A549 treated with GW870086 at 1 μM for 4 hours (cell line): ENCODE results near the gene HELZ2. TPM values are rescaled to one million over a fixed set of nuclear protein-coding genes. Genes with fewer than 3 reads are reported as not detected.

Source experiments
- total RNA-seq: library from RNA; stranded (reverse); fragments of 200-300 nt; extraction: Qiagen RNA extraction; gene quantifications from 5 replicates; pipeline ENCODE4 v1.2.3, GENCODE V29; 2022; ENCODE audit warnings: low read depth

Gene HELZ2, protein sequence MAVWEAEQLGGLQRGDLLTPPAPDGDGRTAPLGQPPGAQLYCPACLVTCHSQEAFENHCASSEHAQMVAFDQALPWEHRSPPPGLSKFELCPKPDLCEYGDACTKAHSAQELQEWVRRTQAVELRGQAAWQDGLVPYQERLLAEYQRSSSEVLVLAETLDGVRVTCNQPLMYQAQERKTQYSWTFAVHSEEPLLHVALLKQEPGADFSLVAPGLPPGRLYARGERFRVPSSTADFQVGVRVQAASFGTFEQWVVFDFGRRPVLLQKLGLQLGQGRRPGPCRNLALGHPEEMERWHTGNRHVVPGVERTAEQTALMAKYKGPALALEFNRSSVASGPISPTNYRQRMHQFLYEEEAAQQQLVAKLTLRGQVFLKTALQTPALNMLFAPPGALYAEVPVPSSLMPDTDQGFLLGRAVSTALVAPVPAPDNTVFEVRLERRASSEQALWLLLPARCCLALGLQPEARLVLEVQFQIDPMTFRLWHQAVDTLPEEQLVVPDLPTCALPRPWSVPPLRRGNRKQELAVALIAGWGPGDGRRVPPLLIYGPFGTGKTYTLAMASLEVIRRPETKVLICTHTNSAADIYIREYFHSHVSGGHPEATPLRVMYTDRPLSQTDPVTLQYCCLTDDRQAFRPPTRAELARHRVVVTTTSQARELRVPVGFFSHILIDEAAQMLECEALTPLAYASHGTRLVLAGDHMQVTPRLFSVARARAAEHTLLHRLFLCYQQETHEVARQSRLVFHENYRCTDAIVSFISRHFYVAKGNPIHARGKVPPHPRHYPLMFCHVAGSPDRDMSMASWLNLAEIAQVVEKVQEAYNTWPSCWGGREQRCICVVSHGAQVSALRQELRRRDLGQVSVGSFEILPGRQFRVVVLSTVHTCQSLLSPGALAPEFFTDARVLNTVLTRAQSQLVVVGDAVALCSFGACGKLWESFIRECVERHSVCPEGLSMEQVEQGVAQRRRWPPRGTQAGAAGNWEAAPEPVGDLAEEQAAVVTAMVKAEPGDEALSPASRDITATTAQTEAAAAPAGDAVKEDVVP (N-terminal part only)
- 13.9 to 22.2 TPM (median 21.1 TPM) in 5 replicates for total RNA-seq

DNA sequence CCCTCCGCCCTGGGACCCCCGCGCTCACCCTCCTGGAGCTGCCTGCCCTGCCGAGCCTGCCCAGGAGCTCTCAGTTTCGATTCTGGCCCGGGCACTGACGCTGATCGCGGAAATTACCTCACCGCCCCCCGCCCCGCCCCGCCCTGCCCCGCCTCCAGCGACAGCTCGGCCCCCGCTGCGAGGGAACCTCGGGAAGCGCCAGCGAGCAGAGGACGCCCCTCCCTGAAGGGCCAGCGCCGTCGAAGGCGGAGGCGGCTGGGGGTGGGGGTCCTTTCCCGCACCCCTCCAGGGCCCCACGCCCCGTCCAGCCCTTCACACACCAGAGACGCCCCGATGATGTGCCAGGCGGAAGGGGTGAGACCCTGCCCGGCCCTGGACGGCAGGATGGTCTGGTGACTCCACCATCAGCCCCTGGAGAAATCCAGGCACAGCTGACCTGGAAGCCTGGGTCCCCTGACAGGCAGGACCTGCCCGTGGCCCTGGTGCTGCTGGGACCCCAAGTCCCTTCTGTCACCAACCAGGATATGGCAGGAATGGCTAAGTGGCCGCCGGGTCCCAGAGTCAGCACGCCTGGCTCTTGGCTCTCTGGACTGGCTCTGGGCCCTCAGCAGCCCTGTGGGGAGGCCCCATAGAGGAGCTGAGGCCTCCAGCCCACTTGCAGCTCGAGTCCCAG lies at the start of gene HELZ2:
Gene HELZ2, minus strand, starts transcription at position 84 of the 673 bp plus-strand sequence. CDS start 1,854 bp downstream, outside the sequence.

DNA sequence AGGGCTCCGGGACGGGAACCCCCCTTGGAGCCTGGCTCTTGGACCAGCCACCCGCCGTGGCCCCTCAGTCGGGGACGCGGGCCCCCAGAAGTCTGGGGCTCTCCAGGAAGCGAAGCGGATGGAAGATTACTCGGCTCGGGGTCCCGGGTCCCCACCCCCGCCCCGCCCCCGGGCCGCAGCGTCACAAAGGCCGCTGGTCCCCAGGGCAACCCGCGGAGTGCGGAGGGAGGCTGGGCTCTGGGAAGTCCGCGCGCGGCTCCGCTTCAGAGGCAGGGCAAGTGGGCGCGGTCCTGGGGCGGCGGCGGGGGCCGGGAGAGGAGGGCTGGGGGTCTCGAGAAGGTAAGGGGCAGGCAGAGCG lies 20.1 kb downstream of the HELZ2 start, which contains the start of gene FNDC11:
Gene FNDC11, plus strand, starts transcription at position 227 of the 358 bp plus-strand sequence. CDS start 1,505 bp downstream, outside the sequence.

DNA sequence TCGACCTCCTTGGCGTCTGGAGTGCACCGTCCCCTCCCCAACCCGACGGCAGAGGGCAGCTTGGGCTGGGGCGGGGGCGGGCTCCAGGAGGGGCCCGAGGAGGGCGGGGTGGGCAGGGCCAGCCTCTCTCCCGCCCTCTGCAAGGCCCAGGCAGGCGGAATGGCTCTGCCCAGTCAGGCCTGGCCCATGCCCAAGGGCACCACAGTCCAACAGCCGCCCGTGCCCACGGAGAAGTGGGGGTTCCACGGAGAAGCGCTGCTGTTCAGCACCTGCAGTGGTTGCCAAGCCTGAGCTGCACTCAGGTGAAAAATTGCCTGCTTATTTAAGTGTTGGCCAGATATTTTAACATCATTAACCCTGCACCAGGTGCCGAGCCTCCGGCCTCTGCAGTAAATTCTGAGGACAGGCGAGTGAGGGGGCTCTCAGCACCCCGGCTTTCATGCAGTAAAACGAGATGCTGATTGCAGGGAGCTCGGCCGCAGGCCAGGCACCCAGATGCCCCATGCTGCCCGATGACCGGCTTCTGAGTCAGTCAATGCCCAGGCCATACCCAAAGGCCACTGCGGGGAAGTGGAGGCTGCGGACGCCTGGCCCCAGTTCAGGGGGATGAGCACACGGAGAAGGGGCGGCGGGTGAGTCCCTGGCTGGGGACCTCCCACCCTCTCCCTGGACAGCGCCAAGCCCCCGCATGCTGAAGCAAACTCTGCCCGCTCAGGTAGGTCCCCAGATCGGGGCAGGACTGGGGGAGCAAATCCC lies 26.1 kb downstream of the HELZ2 start, which contains the start of gene SRMS:
Gene SRMS, minus strand, starts transcription at position 25 of the 756 bp plus-strand sequence. CDS start 286 bp downstream, outside the sequence.

DNA sequence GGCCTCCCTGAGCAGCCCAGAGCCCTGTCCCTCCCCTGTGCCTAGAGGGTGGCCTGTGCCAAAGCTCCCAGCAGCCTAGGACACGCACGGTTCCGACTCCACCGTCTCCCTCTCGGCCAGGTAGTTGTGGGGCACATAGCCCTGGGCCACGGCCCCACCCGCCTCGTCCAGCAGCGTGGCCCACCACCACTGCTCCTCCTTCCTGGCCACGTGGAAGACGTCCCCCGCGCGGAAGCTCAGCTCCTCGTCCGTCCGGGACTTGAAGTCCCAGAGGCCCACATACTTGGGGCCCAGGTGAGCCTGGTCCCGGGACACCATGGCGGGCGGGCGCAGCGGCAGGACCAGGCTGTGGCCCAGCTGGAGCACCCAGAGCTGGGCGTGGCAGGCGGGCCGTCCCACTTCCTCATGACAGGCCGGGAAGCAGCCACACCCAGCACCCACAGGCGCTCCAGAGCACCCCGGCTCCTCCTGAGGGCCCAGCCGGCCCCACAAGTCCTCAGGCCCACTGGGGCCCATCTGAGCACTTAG lies 37.0 kb downstream of the HELZ2 start, which contains the start of gene PTK6:
Gene PTK6, minus strand, starts transcription at position 380 of the 528 bp plus-strand sequence. Its CDS starts 62 bp downstream, at position 318.

Other genes starting within 250 kb of the HELZ2 start
- 0.27 to 0.45 TPM (median 0.38 TPM) in 5 replicates for gene CHRNA4, start 212.9 kb downstream of the HELZ2 start, total RNA-seq
- 0.58 to 0.93 TPM (median 0.67 TPM) in 5 replicates for gene KCNQ2, start 101.6 kb downstream of the HELZ2 start, total RNA-seq
- gene EEF1A2, start 75.2 kb downstream of the HELZ2 start, total RNA-seq = 140 to 176 TPM (median 147 TPM) in 5 replicates
- gene PPDPF, start 53.5 kb downstream of the HELZ2 start, total RNA-seq = 275 to 371 TPM (median 312 TPM) in 5 replicates
- 2.5 to 3.1 TPM (median 2.9 TPM) in 5 replicates for gene PTK6, start 36.9 kb downstream of the HELZ2 start, total RNA-seq
- 0.10 to 0.15 TPM in 2 of 5 replicates, not detected in the others for gene SRMS, start 26.5 kb downstream of the HELZ2 start, total RNA-seq
- gene FNDC11, start 20.1 kb downstream of the HELZ2 start, total RNA-seq = 0.13 to 0.54 TPM (median 0.21 TPM) in 5 replicates
- gene GMEB2, start 52.9 kb upstream of the HELZ2 start, total RNA-seq = 8.6 to 10.9 TPM (median 10.3 TPM) in 5 replicates
- 8.1 to 11.1 TPM (median 10.3 TPM) in 5 replicates for gene STMN3, start 79.2 kb upstream of the HELZ2 start, total RNA-seq
- 4.5 to 8.8 TPM (median 7.1 TPM) in 5 replicates for gene RTEL1, start 84.1 kb upstream of the HELZ2 start, total RNA-seq
- 0.14 to 0.95 TPM (median 0.74 TPM) in 4 of 5 replicates, not detected in the other for gene TNFRSF6B, start 122.4 kb upstream of the HELZ2 start, total RNA-seq
- 31.8 to 43.5 TPM (median 36.1 TPM) in 5 replicates for gene ARFRP1, start 133.7 kb upstream of the HELZ2 start, total RNA-seq
- 22.2 to 29.4 TPM (median 28.1 TPM) in 5 replicates for gene ZGPAT, start 133.8 kb upstream of the HELZ2 start, total RNA-seq
- 3.9 to 9.6 TPM (median 8.7 TPM) in 5 replicates for gene LIME1, start 162.4 kb upstream of the HELZ2 start, total RNA-seq
- 62.3 to 102 TPM (median 97.2 TPM) in 5 replicates for gene SLC2A4RG, start 165.5 kb upstream of the HELZ2 start, total RNA-seq